Thymus (tissue), 11 donors: Measurements from ENCODE around the gene PRKCB. TPM values are rescaled to one million over a fixed set of nuclear protein-coding genes. Genes with fewer than 3 reads are reported as not detected.
"Not testable (repeated sequence)": the region's sequence is repeated elsewhere in the genome, so short reads cannot be mapped to it uniquely, and the experiment has no call there.

Experiments used
- DNase-seq, 9 donors: peaks; one replicate each; pipeline ENCODE4 v3.0.0-alpha.2; 2013; ENCODE audit warnings: low spot score in 9 of 9, low read depth in 6 of 9, missing footprints in 1 of 9
- H3K27ac ChIP-seq, 2 donors: one replicate each; pipeline ENCODE4 v1.5.1; 2013; ENCODE audit warnings: control low read depth in 1 of 2, low read depth in 1 of 2, low read length in 1 of 2, mild to moderate bottlenecking in 1 of 2, moderate library complexity in 1 of 2
- H3K27me3 ChIP-seq, 2 donors: one replicate each; pipeline ENCODE4 v1.5.1; 2013; ENCODE audit warnings: low read length in 1 of 2; ENCODE audit not compliant: control insufficient read depth in 2 of 2, insufficient read depth in 1 of 2
- H3K36me3 ChIP-seq, 2 donors: one replicate each; pipeline ENCODE4 v1.5.1; 2013; ENCODE audit warnings: low read length in 1 of 2, mild to moderate bottlenecking in 1 of 2, moderate library complexity in 1 of 2; ENCODE audit not compliant: control insufficient read depth in 2 of 2, insufficient read depth in 2 of 2
- H3K4me1 ChIP-seq, 2 donors: one replicate each; pipeline ENCODE4 v1.5.1; 2013; ENCODE audit warnings: low read length in 2 of 2; ENCODE audit not compliant: control insufficient read depth in 2 of 2, insufficient read depth in 2 of 2
- H3K4me3 ChIP-seq, 2 donors: one replicate each; pipeline ENCODE4 v1.5.1; 2013; ENCODE audit warnings: low read length in 2 of 2, control low read depth in 1 of 2, mild to moderate bottlenecking in 1 of 2
- H3K9me3 ChIP-seq, 2 donors: one replicate each; pipeline ENCODE4 v1.5.1; 2013; ENCODE audit warnings: low read length in 1 of 2, mild to moderate bottlenecking in 1 of 2; ENCODE audit not compliant: control insufficient read depth in 2 of 2, insufficient read depth in 1 of 2
- WGBS: extraction: QIAGEN DNeasy Blood & Tissue Kit; methylation state at CpG from one replicate; pipeline ENCODE4 v1.1.7; 2013; 5-methylcytosine and 5-hydroxymethylcytosine counted together
- polyA plus RNA-seq: library from polyadenylated mRNA; stranded (reverse); fragments of 200-250 nt; gene quantifications from one replicate; pipeline ENCODE4 v1.2.3, GENCODE V29; 2013
- total RNA-seq: library from RNA; stranded (reverse); fragments of 120-200 nt; gene quantifications from one replicate; pipeline ENCODE4 v1.2.4, GENCODE V29; 2013
- donor health status: healthy.

Gene PRKCB
- total and polyA plus RNA-seq, 2 donors: 21.9 to 57.4 TPM

- H3K4me3 ChIP-seq: no peak overlapping the region
- no peaks in the 10 kb centered on the region for H3K36me3 ChIP-seq
- H3K27me3 ChIP-seq: no peaks in the 10 kb centered on the region
- DNase-seq: no peak
- 70% methylated on average over 8 of the region's 8 CpGs for WGBS
- no peak overlapping the region for H3K27ac ChIP-seq
- no peaks in the 10 kb centered on the region for H3K9me3 ChIP-seq
- H3K4me1 ChIP-seq: peaks cover 9 to 18% of the 10 kb centered on the region in 2 donors
Measured at GRCh38 chr16:23902748-23903414, 67.1 kb downstream of the PRKCB start.

DNA sequence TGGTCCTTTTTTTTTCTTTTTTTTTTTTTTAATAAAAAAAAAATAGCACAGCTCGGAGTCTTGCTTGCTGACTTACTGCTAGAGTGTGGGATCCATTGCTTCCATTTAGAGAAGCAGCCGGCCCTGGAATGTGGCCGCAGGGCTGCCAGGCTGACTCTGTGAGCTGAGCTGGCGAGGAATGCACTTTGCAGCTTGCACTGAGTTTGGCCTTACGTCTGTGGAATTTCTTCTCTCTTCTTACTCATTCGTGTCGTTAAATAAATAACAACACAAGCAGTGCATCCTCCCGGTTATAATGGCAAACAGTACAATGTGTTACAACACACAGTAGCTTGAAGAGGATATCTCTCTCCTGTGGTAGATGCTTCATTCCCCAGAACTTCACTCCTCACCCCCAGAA, 69.2 kb downstream of the PRKCB start:
- WGBS: 92% methylated on average over 8 of the region's 8 CpGs
- H3K4me1 ChIP-seq: peaks cover 9 to 18% of the 10 kb centered on the region in 2 donors
- H3K36me3 ChIP-seq: peaks cover 0 to 3% of the 10 kb centered on the region in 2 donors
- H3K27ac ChIP-seq: no peak overlapping the region
- no peaks in the 10 kb centered on the region for H3K27me3 ChIP-seq
- H3K4me3 ChIP-seq: no peak overlapping the region
- no peak for DNase-seq
- H3K9me3 ChIP-seq: no peaks in the 10 kb centered on the region

DNA sequence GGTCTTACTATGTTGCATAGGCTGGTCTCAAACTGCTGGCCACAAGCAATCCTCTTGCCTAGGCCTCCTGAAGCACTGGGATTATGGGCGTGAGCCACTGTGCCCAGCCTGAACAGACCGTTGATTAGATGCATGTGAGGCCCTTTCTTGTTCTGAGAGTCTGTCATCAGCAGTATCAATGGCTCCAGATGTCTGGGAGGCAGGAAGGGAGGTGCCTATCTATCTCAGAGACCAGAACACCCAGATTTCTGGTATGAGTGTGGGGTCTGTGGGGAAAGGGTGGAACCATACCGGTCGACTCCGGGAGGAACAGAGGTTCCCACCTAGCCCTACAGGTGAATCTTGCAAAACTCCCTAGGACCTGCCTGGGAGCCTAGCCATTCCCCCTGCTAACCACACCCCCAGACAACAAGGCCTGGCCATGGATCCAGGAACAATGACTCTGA, 71.7 kb downstream of the PRKCB start:
- H3K4me1 ChIP-seq: peaks cover 0 to 5% of the 10 kb centered on the region in 2 donors

GRCh38 chr16:23907903-23908302, 72.1 kb downstream of the PRKCB start:
- WGBS: 65% methylated on average over 7 of the region's 7 CpGs
- Histone ChIP-seq H3K4me1 (peaks cover 0 to 3% of the 10 kb centered on the region in 2 donors), H3K4me3 (no peak overlapping the region), H3K27me3 (no peaks in the 10 kb centered on the region), H3K27ac (no peak overlapping the region), H3K36me3 (peaks cover 0 to 10% of the 10 kb centered on the region in 2 donors), H3K9me3 (no peaks in the 10 kb centered on the region)
- no peak for DNase-seq

More for the DNA sequence above, 71.7 kb downstream of the PRKCB start:
- Histone ChIP-seq H3K4me3 (no peak overlapping the region), H3K27ac (no peak overlapping the region), H3K27me3 (no peaks in the 10 kb centered on the region), H3K36me3 (peaks cover 0 to 10% of the 10 kb centered on the region in 2 donors), H3K9me3 (no peaks in the 10 kb centered on the region)
- 55% methylated on average over 5 of the region's 5 CpGs for WGBS
- DNase-seq: no peak

- DNase-seq: no peak
- Histone ChIP-seq H3K27ac (no peak overlapping the region), H3K9me3 (no peaks in the 10 kb centered on the region), H3K36me3 (peaks cover 0 to 10% of the 10 kb centered on the region in 2 donors), H3K4me1 (peaks cover 0 to 2% of the 10 kb centered on the region in 2 donors), H3K4me3 (no peak overlapping the region), H3K27me3 (no peaks in the 10 kb centered on the region)
- WGBS: 97% methylated on average over 9 of the region's 9 CpGs
Measured at GRCh38 chr16:23908790-23909189, 73.0 kb downstream of the PRKCB start.

DNA sequence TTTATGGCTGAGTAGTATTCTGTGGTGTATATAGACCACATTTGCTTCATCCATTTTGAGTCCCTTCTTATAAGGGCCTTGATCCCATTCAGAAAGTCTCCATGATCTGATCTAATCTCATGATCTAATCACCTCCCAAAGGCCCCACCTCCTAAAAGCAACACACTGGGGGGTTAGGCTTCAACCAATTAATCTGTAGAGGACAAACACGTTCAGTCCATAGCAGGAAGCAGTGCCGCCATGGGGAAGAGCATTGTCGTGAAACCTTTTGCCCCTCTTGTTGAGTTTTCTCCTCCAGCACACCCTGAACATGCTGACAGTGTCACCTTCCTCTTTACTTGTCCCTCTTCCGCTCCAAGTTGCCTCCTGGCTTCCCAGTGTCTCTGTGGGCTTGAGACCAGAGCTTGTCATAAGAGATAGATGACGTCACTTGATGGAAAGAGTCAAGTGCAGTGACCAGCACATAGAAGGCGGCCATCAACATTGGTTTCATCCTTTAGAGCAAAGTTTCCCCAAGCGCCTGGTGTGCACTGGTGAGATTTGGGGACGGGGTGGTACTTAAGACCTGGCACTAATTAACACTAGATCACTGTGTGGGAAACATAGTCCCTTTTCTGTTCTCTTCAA, 74.1 kb downstream of the PRKCB start:
- Histone ChIP-seq H3K9me3 (no peaks in the 10 kb centered on the region), H3K36me3 (peaks cover 0 to 10% of the 10 kb centered on the region in 2 donors), H3K4me3 (no peak overlapping the region), H3K27me3 (no peaks in the 10 kb centered on the region), H3K27ac (no peak overlapping the region), H3K4me1 (peaks cover 2 to 4% of the 10 kb centered on the region in 2 donors)
- DNase-seq: no peak
- WGBS: 94% methylated on average over 8 of the region's 8 CpGs

DNA sequence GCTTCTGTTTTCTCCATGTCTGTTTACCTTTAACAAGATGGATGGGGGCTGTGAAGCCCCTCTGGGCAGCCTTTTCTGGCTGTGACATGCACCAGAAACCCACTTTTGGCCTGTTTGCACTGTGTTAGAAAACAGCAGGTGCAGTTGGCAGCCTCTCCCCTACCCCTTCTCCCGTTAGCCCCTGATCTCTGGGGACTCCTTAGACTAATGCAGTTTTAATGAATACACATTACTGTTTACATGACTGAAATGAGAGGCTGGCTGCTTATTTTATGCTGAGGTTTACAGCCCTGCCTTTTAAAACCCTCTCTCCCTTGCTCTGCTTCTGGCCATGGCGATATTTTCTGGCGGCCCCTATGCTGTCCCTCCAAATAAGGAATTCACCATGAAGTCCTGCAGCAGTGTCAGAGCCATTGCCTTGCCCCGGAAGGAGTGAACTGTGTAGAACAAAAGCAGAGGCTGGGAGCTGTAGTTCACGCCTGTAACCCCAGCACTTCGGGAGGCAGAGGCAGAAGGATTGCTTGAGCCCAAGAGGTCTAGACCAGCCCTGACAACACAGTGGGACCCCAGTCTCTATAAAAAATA, 79.3 kb downstream of the PRKCB start:
- no peak overlapping the region for H3K27ac ChIP-seq
- H3K4me1 ChIP-seq: peaks cover 2 to 7% of the 10 kb centered on the region in 2 donors
- WGBS: 86% methylated on average over 6 of the region's 6 CpGs
- no peak overlapping the region for H3K4me3 ChIP-seq
- peaks cover 0 to 7% of the 10 kb centered on the region in 2 donors for H3K36me3 ChIP-seq
- H3K9me3 ChIP-seq: no peaks in the 10 kb centered on the region
- no peaks in the 10 kb centered on the region for H3K27me3 ChIP-seq
- no peak for DNase-seq

- H3K36me3 ChIP-seq, H3K27ac ChIP-seq, H3K9me3 ChIP-seq, H3K4me1 ChIP-seq, DNase-seq, H3K4me3 ChIP-seq, H3K27me3 ChIP-seq: not testable (repeated sequence)
- WGBS: 92% methylated on average over 1 of the region's 1 CpG
Measured at GRCh38 chr16:23916552-23916951, 80.8 kb downstream of the PRKCB start.

- Histone ChIP-seq H3K27me3 (no peaks in the 10 kb centered on the region), H3K27ac (no peak overlapping the region), H3K9me3 (no peaks in the 10 kb centered on the region), H3K4me1 (peaks cover 2 to 7% of the 10 kb centered on the region in 2 donors), H3K36me3 (no peaks in the 10 kb centered on the region), H3K4me3 (no peak overlapping the region)
- DNase-seq: no peak
- WGBS: 97% methylated on average over 6 of the region's 6 CpGs
Measured at GRCh38 chr16:23917621-23918020, 81.8 kb downstream of the PRKCB start.
